ENCODE data around the gene NOD2. TPM values are rescaled to one million over a fixed set of nuclear protein-coding genes. Genes with fewer than 3 reads are reported as not detected.
A peak's percentile ranks its signal among the peaks of the same experiment; 100 is the strongest.

NOD2 gene
- total and polyA plus RNA-seq, 4 donors: 0.35 to 1.3 (median 0.48) TPM

DNA sequence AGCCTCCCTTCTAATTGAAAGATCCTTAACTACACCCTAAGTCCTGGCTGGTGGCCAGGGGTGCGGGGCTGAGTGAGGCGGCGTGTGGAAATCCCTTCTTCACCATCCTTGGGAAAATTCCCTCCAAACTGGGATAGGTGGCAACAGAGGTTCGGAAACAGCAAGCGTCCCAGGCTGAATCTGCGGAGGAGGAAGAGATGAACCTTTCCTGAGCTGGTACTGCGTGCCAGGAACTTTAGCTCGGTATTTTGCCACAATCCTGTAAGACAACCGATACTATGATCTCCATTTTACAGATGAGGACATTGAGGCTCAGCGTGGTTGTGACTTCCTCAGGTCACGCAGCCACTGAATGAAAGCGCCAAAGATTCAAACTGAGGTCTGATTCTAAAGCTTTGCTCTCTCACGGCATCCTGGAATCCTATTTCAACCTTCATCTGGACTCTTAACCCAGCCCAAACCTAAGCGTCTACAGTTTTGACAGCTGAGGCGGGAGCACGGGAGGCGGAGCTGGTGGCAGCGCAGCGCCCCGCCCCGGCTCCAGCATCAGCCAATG, 47.9 kb downstream of the NOD2 start:
- peaks cover 0 to 29% (median 11%) of the 10 kb centered on the region in 4 donors for H3K4me1 ChIP-seq (ENCODE audit: control insufficient read depth in 4 of 4, insufficient read depth in 4 of 4, low read length in 3 of 4)
- WGBS: 4% methylated on average over 21 of the region's 21 CpGs
- H3K27ac ChIP-seq (ENCODE audit: low read depth in 1 of 2, low read length in 2 of 2): peak overlapping the region; percentile 86
- peak overlapping the region; percentile 31 to 65 (median 64) for H3K4me3 ChIP-seq (ENCODE audit: low read depth in 1 of 3, low read length in 3 of 3)
- H3K9me3 ChIP-seq (ENCODE audit: control insufficient read depth in 4 of 4, low read length in 3 of 4): no peaks in the 10 kb centered on the region
- H3K27me3 ChIP-seq (ENCODE audit: control insufficient read depth in 4 of 4, insufficient read depth in 4 of 4, low read length in 3 of 4): no peaks in the 10 kb centered on the region
- H3K9ac ChIP-seq (ENCODE audit: low read depth in 1 of 2, low read length in 2 of 2): peak overlapping the region; percentile 42 to 51
- no peak for DNase-seq (ENCODE audit: low spot score)
- H3K36me3 ChIP-seq (ENCODE audit: control insufficient read depth in 4 of 4, insufficient read depth in 3 of 4, low read depth in 1 of 4, low read length in 3 of 4): peaks cover 0 to 4% (median 0%) of the 10 kb centered on the region in 4 donors
- TF ChIP-seq TAF1 (conservative IDR thresholded peaks at IDR 0.05): peak; percentile 37
- peak; percentile 16 to 25 for TF ChIP-seq RXRA (IDR thresholded peaks at IDR 0.05)
- no peak for TF ChIP-seq GABPA (IDR thresholded peaks at IDR 0.05 in 1 of 2, conservative IDR thresholded peaks at IDR 0.05 in 1 of 2)
- peak; percentile 11 for TF ChIP-seq HNF4G (IDR thresholded peaks at IDR 0.05)
- TF ChIP-seq HNF4A (conservative IDR thresholded peaks at IDR 0.05): peak; percentile 51 to 69

DNA sequence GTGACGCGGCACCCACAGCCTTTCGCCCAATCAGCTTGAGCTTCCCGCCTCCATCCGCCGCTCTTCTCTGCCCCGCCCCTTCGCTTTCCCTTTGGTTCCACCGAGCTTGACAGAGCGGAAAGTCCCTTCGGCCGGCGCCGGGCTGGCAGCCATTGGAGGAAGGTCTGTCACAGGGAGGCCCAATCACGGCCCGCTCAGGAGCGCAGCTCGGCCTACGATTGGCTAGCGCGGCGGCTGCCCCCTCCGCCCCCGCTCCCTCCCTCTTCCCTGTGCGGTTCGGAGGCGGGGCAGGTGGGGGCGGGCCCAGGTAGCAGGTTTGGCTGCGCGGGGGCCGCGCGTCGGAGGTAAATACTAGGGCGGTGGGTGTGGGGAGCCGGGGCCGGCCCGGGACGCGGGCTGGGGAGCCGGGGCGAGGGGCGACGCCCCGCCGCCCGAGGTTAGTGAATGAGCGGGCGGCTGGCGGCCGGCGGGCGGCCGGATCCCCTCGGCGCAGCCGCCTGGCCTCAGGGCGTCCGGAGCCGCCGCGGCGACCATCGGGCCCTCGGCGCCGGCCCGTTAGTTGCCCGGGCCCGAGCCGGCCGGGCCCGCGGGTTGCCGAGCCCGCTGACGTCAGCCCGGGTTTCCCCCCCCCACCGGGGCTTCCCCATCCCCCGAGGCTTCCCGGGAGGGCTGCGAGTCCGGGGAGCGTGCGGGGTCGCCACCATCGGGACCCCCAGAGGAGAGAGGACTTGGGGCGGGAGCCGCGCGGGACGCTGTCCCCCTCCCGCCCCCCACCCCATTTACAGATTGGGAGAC, 48.6 kb downstream of the NOD2 start, which contains the start of gene CYLD:
Gene CYLD (plus strand): TSS at position 306 of the 795 bp plus-strand sequence. CDS start 7,613 bp downstream, outside the sequence.
- no peaks in the 10 kb centered on the region for H3K9me3 ChIP-seq (ENCODE audit: control insufficient read depth in 4 of 4, low read length in 3 of 4)
- peak within 1 kb of the TSS; percentile 91 for H3K27ac ChIP-seq (ENCODE audit: low read depth in 1 of 2, low read length in 2 of 2)
- H3K36me3 ChIP-seq (ENCODE audit: control insufficient read depth in 4 of 4, insufficient read depth in 3 of 4, low read depth in 1 of 4, low read length in 3 of 4): peaks cover 0 to 4% (median 0%) of the 10 kb centered on the region in 4 donors
- peak; percentile 97 for DNase-seq (ENCODE audit: low spot score)
- H3K4me3 ChIP-seq (ENCODE audit: low read depth in 1 of 3, low read length in 3 of 3): peak within 1 kb of the TSS; percentile 68 to 95 (median 91)
- H3K9ac ChIP-seq (ENCODE audit: low read depth in 1 of 2, low read length in 2 of 2): peak within 1 kb of the TSS; percentile 54 to 79
- H3K27me3 ChIP-seq (ENCODE audit: control insufficient read depth in 4 of 4, insufficient read depth in 4 of 4, low read length in 3 of 4): no peaks in the 10 kb centered on the region
- WGBS: under 1% methylated on average over 93 of the region's 93 CpGs
- H3K4me1 ChIP-seq (ENCODE audit: control insufficient read depth in 4 of 4, insufficient read depth in 4 of 4, low read length in 3 of 4): peaks cover 0 to 29% (median 11%) of the 10 kb centered on the region in 4 donors
- no peak for TF ChIP-seq HNF4G (IDR thresholded peaks at IDR 0.05)
- TF ChIP-seq FOXA2 (IDR thresholded peaks at IDR 0.05): no peak
- peak; percentile 94 for TF ChIP-seq YY1 (IDR thresholded peaks at IDR 0.05)
- no peak for TF ChIP-seq JUND (IDR thresholded peaks at IDR 0.05)
- TF ChIP-seq, protein P1, sequence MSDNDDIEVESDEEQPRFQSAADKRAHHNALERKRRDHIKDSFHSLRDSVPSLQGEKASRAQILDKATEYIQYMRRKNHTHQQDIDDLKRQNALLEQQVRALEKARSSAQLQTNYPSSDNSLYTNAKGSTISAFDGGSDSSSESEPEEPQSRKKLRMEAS (IDR thresholded peaks at IDR 0.05): no peak
- no peak for TF ChIP-seq REST (IDR thresholded peaks at IDR 0.05)
- peak in 1 of 2 donors; percentile 30 for TF ChIP-seq RAD21 (IDR thresholded peaks at IDR 0.05)
- TF ChIP-seq HNF4A (conservative IDR thresholded peaks at IDR 0.05): peak; percentile 12 to 36
- TF ChIP-seq ATF3 (IDR thresholded peaks at IDR 0.05): no peak
- TF ChIP-seq FOXA1 (IDR thresholded peaks at IDR 0.05): peak; percentile 12
- peak; percentile 96 to 99 for TF ChIP-seq EGR1 (IDR thresholded peaks at IDR 0.05; ENCODE audit: low read depth in 2 of 2)
- TF ChIP-seq, protein P2, sequence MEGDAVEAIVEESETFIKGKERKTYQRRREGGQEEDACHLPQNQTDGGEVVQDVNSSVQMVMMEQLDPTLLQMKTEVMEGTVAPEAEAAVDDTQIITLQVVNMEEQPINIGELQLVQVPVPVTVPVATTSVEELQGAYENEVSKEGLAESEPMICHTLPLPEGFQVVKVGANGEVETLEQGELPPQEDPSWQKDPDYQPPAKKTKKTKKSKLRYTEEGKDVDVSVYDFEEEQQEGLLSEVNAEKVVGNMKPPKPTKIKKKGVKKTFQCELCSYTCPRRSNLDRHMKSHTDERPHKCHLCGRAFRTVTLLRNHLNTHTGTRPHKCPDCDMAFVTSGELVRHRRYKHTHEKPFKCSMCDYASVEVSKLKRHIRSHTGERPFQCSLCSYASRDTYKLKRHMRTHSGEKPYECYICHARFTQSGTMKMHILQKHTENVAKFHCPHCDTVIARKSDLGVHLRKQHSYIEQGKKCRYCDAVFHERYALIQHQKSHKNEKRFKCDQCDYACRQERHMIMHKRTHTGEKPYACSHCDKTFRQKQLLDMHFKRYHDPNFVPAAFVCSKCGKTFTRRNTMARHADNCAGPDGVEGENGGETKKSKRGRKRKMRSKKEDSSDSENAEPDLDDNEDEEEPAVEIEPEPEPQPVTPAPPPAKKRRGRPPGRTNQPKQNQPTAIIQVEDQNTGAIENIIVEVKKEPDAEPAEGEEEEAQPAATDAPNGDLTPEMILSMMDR (IDR thresholded peaks at IDR 0.05; ENCODE audit: low read depth, low read length, missing input control): no peak
- peak; percentile 99 for TF ChIP-seq SP1 (IDR thresholded peaks at IDR 0.05)
- TF ChIP-seq RXRA (IDR thresholded peaks at IDR 0.05): no peak
- no peak for TF ChIP-seq NR2F2 (IDR thresholded peaks at IDR 0.05)
- peak in 1 of 2 donors; percentile 69 for TF ChIP-seq GABPA (IDR thresholded peaks at IDR 0.05 in 1 of 2, conservative IDR thresholded peaks at IDR 0.05 in 1 of 2)
- TF ChIP-seq ZBTB33 (IDR thresholded peaks at IDR 0.05): no peak

All from liver (tissue), 9 donors.